Dedifferentiated amniotic fluid mesenchymal stem cell (primary cell): ENCODE results near the gene IBTK.
A peak's percentile ranks its signal among the peaks of the same experiment; 100 is the strongest.
"Not testable (repeated sequence)": the region's sequence is repeated elsewhere in the genome, so short reads cannot be mapped to it uniquely, and the experiment has no call there.

Experiments
- DNase-seq: peaks from one replicate; pipeline ENCODE4 v3.0.0-alpha.2; 2016; ENCODE audit errors: extremely low spot score

Gene IBTK

DNA sequence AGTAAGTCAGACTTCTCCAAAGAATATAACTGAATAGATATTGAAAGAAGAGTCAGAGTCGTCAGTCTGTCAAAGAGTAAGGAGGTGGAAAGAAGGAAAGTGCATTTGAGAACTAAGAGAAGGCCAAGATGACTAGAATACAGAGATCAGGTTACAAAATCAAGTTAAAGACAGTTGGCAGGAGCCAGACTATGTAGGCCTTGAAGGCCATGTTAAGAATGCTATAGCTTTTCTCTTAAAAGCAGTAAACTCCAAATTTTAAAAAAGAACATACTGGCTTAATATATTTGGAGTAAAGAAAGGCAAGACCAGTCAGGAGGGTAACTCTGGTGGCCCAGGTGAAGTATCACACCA lies 68.8 kb downstream of the IBTK start:
- DNase-seq = no peak

DNA sequence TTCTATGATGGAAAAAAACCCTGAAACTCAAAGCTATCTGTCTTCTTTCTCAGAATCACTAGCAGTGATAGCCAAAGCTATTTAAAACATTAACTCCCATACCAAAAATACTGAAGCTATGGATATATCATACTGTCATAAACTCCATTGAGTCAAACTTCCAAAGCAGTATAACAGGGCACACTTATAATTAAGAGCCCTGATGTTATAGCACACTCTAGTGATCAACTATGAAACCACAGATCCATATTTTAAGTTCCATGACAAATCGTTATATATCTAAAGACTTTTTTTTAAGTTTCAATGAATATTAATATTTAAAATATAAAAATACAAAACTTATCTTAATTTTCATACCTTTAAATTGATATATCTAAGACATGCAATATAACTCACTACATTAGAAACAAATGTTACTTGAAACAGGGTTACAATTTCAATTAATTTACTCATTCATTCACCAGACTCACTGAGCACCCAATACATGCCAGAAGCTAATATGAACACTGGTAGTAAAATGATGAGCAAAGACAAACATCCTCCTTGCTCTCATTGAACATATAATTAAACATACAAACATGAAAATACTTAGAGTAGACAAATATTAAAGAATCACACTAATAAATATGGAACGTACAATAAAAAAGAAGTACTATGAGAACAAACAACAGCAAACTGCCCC lies 69.3 kb downstream of the IBTK start:
- DNase-seq = peak; percentile 62

DNA sequence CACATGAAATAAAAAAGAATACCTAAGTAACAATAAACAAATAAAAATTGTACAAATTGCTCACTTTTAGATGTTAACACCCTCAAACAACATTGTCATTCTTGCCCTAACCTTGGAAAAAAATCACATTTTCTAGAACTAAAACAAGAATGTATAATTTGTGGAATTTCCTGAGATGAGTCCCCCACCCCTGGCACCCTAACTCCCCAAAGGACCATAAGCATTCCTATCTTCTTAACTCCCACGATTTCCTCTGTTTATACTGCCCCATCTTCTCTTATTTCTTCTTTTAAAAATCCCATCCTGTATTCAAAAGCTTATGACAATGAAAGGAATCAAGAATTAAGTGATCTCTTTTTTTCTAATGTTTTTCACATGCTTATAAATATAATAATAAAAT lies 70.9 kb downstream of the IBTK start:
- no peak for DNase-seq

DNA sequence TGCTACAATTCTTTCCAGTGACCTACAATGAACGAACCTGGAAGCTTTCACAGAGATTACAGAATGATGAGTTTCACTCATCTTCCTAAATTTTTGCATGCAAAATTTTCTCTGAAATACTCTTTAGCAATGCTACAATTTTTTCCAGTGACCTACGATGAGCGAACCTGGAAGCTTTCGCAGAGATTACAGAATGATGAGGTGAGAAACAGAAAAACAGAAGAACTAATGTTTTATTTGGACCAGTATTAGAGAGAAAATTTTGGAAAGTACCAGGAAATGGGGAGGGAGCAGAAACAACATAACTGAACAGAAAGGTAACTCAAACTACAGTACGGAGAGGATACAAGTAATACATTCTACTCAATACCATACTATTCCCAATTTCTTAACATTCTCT lies 75.0 kb downstream of the IBTK start:
- no peak for DNase-seq

DNA sequence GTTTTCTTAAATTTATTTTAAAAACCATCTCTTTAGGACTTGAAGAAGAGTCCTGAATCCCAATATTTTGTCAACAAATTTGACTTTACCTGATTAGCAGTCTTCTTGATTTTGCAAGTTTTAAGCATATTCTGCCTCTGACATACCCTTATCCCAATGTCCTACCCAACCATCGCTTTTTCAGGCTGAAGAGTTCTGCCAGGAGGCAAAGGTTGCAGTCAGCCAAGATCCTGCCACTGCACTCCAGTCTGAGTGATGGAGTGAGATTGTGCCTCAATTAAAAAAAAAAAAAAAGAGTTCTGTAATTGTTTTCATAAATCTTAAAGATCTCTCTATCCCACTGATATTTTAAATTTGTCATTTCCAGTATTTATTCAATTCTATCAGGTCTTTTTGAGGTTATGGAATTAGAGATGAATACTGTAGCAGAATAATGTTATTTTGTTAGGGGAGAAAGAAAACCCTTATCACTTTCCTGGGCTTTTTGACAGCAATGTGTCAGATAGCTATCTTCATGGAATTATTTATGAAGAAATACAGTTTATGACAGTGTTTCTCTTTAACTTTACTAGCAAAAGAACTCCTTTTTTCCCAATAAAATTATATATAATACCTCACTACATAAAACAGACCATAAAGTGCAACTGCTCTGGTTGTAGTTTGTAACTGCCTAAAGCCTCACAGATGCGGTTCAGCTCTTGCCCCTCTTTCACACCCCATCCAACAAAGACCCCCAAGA lies 78.2 kb downstream of the IBTK start:
- no peak for DNase-seq

DNA sequence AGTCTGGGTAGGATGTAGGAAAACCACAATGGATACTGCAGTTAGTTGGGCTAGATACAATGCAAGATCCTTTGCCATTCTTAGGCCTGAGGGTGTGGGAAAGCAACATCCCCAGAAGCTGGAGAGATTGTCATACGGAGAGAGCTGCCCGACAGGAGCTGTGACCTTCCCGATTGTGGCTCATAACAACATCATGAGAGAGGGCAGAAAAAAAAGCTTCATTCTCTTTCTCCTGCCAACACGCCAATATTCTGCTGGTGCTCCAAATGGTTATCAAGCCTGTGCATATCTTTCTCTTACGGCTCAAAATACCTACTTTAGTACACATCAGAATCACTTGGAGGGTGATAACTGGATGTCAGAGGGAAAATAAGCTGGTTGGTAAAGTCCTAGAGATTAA lies 81.1 kb downstream of the IBTK start:
- DNase-seq = no peak

DNA sequence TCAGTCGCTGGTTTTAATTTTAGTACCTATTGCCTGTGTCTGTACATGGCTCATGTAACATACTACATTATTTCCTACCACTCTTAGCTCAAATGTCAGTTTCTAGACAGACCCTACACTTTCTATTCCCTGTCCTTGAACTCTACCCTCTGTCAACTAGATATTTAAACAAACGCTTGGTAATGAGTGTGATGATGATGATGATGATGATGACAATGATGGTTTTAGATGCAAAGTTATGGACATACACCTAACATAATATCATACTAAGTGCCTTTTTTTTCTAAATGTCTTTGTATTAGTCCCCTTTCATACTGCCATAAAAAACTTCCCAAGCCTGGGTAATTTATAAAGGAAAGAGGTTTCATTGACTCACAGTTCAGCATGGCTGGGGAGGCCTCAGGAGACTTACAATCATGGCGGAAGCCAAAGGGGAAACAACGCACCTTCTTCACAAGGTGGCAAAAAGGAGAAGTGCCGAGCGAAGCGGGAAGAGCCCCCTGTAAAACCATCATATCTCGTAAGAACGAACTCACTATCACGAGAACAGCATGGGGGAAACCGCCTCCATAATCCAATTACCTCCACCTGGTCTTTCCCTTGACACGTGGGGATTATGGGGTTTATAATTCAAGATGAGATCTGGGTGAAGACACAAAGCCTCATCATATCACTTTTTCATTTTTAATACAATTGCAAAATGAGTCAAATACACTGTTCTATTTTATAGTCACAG lies 87.1 kb downstream of the IBTK start:
- no peak for DNase-seq

DNA sequence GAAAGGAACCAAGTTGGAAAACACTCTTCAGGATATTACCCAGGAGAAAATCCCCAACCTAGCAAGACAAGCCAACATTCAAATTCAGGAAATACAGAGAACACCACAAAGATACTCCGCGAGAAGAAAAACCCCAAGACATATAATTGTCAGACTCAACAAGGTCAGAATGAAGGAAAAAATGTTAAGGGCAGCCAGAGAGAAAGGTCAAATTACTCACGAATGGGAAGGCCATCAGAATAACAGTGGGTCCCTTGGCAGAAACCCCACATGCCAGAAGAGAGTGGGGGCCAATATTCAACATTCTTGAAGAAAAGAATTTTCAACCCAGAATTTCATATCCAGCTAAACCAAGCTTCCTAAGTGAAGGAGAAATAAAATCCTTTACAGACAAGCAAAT lies 94.8 kb downstream of the IBTK start:
- not testable (repeated sequence) for DNase-seq

DNA sequence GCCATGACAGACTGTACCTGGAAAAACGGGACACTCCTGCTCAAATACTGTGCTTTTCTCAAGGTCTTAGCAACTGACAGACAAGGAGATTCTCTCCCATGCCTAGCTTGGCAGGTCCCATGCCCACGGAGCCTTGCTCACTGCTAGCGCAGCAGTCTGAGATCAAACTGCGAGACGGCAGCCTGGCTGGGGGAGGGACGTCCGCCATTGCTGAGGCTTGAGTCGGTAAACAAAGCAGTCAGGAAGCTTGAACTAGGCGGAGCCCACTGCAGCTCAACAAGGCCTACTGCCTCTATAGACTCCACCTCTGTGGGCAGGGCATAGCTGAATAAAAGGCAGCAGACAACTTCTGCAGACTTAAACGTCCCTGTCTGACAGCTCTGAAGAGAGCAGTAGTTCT lies 96.4 kb downstream of the IBTK start:
- not testable (repeated sequence) for DNase-seq

DNA sequence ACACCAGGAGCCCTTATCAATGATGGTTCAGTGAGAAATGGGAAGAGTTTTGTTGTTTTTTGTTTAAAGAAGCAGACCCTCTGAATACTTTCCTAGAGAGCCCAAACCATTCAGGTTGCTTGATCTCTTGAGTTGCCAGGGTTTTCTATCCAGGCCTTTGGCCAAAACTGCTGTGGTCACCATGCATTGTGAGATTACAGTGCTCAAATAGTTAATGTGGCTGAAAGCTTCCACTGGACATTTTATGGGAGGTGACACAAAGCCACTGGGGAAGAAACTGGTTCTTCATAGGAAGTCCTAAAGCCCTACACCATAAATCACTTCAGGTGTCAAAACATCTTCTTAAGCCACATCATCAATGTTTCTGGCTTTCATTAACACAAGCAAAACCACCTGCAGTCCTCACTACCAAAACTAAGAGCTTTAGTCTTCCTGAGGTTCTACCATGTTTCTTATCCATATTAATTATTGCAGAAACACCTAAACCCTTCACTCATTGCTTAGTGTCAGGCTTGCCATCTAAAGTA lies 101.6 kb downstream of the IBTK start:
- no peak for DNase-seq

DNA sequence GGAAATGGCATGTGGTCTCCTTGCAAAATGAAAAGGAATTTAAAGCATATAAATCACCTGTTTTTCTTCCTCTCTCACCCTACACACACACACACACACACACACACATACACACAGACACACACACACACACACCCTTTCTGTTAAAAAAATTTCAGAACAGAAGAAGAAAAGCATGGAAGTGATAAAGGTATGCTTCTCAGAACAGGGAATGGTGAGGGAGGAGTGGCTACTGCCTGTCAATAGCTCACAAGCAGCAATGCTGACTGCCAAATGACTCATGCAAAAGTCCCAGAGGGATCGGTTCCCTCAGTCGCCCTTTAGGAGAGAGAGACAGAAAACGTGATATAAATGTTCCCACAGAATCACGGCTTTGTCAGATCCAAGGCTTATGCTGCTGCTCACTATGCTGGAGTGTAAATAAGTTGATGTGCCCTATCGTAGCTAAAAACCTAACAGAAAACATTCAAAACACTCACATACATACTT lies 102.6 kb downstream of the IBTK start:
- DNase-seq = peak; percentile 80

DNA sequence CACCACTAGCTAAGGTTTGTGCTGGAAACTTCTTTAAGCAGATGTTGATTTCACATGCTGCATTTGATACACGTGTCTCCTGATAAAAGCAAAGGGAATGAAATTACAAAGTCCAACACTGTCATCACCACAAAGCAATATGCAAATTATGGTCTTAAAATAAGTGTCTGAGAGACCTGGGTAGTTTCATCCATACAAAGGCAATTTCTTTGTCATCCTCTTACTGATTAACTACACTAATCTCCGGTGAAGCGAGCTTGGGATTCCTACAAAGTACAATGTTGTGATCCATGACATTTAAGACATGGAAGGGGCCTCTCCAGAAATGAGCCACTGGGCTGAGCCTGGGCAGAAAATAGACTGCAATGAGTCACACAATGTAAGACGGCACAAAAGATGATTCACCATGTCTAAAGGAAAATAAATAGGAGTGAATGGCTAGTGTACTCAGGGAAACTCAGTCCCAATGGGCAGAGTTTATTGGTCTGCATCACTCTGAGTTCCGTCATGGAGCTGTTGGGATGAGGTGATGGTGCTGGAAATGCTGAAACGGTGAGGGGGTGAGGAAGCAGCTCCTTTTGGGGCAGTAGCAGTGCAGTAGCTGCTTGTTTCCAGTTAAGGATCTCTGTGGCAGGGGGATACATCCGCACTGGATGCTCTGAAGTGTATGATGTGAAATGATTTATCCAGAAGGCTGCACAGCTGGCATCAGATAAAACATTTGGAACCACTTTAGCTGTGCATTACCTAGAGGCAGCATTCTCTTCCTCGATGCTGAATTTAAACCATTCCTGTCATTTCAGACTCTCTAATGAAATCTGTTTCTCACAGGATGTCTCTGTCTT lies 103.3 kb downstream of the IBTK start:
- DNase-seq = peak; percentile 88

DNA sequence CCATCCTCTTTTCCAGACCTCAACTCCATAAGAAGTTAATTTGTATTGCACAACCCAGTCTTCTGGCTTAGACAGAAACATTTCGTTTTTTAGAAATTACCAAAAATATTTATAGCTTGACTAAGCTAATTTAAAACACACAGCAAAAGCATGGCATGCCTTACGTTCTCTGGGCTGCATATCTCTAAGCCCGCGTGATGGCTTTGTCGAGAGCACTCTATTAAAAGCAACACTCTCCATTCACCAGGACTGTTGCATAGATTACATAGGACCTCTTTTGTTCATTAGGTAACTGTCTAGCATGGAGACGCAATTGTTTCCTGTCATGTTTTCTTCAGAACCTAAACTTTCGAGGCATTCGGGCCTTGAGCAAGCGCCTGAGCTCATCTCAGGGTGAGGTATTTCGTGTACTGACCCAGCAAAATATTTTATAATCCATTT lies 104.5 kb downstream of the IBTK start:
- DNase-seq = peak; percentile 87

DNA sequence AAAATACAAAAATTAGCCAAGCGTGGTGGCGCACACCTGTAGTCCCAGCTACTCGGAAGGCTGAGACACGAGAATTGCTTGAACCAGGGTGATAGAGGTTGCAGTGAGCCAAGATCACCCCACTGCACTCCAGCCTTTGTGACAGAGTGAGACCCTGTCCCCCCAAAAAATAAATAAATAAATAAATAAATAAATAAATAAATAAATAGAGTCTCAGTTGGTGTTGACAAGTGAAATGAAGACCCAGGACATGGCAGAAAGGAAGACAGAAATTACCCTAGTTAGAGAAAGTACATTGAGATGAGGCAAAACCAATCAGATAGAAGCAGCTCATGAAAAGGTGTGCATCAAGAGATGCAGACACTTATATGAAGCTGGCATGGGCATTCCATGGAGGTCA lies 105.0 kb downstream of the IBTK start:
- DNase-seq = no peak

DNA sequence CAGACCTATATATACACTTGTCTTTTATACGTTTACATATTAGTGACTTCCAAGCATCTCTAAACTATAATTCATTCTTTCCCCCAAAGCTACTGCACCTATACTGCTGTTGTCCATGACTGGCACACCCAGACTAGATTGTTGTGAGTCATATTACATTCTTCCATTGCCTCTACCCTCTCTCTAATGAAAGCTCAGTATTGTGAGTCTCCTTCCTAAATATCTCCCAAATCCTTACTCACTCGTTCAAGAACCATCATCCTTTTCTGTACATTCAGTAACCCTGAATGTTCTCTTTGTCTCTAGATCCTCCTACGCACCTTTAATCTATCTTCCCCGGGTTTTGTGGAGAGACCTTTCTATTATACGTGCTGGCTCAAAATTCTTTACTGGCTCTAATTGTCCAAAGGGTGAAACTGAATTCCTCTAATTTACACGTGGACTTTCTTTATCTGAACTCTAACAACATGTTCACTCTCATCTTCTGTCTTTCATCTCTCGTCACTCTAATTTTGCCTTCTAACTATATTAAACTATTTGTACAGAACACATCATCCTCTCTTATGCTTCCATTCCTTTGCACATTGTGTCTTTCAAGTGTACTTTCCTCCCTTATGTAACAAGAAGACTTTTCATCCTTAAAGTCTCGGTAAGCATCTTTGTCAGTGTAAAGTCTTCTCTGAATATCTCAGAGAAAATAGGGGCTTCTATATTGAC lies 109.3 kb downstream of the IBTK start:
- no peak for DNase-seq

DNA sequence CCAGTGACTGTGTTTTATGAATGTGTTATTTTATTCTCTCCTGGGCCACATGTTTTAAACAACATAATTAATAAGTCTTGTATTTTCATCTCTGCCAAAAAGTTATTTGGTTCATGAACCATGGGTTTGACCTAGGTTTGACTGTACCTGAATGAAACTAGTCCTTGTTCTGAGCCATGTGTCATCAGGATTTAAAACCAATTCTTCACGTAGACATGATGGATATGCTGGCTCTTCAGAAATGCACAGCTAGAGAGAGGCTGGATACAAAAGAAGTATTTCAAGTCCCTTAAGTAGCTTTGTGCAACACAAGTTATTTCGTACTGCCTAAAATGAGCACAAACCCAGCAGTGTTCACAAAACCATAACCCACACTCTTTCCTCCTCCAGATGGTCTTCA lies 116.1 kb downstream of the IBTK start:
- no peak for DNase-seq

DNA sequence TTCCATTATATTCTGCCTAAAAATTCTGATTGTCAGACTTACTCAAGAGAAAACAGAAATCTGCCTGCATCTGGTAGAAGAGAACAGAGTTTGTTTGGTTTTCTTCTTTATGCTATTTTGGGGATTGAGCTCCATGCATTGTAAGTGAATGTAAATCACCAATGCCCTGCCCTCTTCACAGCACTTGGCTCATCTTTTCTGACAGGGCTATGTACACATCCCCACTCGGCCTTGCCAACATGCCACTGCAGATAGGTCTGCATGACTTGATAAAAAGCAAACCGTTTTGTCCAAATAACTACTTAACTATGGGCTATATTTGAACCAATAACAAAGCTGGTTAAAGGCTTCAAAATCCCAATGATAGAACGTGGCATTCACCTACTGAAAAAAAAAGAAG lies 117.7 kb downstream of the IBTK start:
- DNase-seq = no peak

DNA sequence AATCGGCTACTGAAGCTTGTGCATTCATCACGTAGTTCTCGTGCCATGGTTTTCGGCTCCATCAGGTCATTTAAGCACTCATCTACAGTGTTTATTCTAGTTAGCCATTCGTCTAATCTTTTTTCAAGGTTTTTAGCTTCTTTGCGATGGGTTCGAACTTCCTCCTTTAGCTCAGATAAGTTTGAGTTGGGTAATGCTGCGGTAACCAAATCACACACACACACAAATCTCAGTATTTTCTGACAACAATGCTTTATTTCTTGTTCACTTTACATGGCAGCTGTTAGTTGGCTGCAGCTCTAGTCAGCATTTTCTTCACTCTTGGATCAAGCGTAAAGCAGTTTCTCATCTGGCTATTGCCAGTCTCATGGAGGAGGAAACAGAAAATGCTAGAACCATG lies 118.6 kb downstream of the IBTK start:
- DNase-seq = not testable (repeated sequence)

DNA sequence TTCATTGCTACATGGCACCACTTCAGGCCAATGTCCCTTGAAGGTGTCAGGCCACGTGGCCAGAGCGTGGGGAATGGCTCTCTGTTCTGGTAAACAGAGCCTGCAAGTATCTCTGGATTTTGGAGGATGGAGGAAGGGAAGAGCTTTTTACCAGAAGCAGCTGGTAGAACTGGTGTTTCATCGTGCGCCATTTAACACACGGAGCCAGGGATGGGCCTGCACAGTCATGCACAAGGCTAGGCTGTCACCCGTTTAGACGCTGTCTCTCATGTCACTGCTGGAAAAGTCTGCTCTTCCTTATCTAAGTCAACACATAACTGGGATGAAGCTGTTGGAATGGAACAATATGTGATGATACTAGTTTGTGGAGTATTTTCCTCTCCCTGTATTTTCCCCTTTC lies 123.9 kb downstream of the IBTK start:
- DNase-seq = no peak
